K562 (cell line): ENCODE measurements around the gene HMGXB3. TPM values are rescaled to one million over a fixed set of nuclear protein-coding genes. Genes with fewer than 3 reads are reported as not detected.

Experiments used
- ATAC-seq: fragments of 200-7000 bp; cut with Tn5 transposase; 3 replicates; pipeline ENCODE4 v1.9.1; 2020; ENCODE audit warnings: moderate library complexity
- BruUV-seq: library from RNA; stranded (reverse); fragments of 400-500 nt; replicated peaks from 2 replicates; lab custom pipeline; 2021; lab: Mats Ljungman, UMichigan
- CTCF ChIA-PET: fragments of 300-600 bp; formaldehyde crosslinking; extraction: SDS; loops from one replicate; lab custom pipeline; 2021; ENCODE audit warnings: low intra/inter-chr PET ratio; lab: Yijun Ruan, JAX
- POLR2A ChIA-PET: fragments of 300-600, 350-650 bp; sonication (Branson Sonifier 250); formaldehyde crosslinking; extraction: SDS; loops from one replicate; lab custom pipeline; 2021; ENCODE audit warnings: antibody characterized with exemption, inconsistent platforms; lab: Yijun Ruan, JAX
- DNase-seq, 4 experiments: peaks; one replicate each; pipeline versions ENCODE4 v3.0.0 to v3.0.0-alpha.2; 2011 to 2018; ENCODE audit warnings: low spot score in 3 of 4, mixed read lengths in 3 of 4; ENCODE audit errors: extremely low read depth in 1 of 4
- FAIRE-seq: peaks from 2 replicates; lab custom pipeline; 2011; peaks lifted over from hg19 to GRCh38; lab: Jason Lieb, UNC
- H2AFZ ChIP-seq: 2 replicates; pipeline ENCODE4 v1.6.0; 2011; ENCODE audit warnings: low read depth, low read length, control low read depth, inconsistent platforms
- H3K27ac ChIP-seq: fragments of 200-600 bp; 3 replicates; pipeline ENCODE4 v1.8.0; 2011; ENCODE audit warnings: low read depth, mild to moderate bottlenecking, control low read depth, inconsistent platforms, low read length, moderate library complexity, mixed read lengths; ENCODE audit errors: extremely low read depth
- H3K27me3 ChIP-seq, 2 experiments: fragments of 300-600 bp in 1 of 2; 2 replicates in 1 of 2; 3 replicates in 1 of 2; pipeline versions ENCODE4 v1.6.0 to v1.8.0; 2011; ENCODE audit warnings: inconsistent platforms in 2 of 2, low read length in 2 of 2, mild to moderate bottlenecking in 1 of 2, mixed read lengths in 1 of 2, moderate library complexity in 1 of 2; ENCODE audit not compliant: control insufficient read depth in 2 of 2, insufficient read depth in 2 of 2
- H3K36me3 ChIP-seq: fragments of 300-600 bp; 3 replicates; pipeline ENCODE4 v1.8.0; 2011; ENCODE audit warnings: mild to moderate bottlenecking, low read length, inconsistent platforms; ENCODE audit not compliant: control insufficient read depth, insufficient read depth
- H3K4me1 ChIP-seq, 2 experiments: fragments of 200-600 bp in 1 of 2; replicated peaks in 1 of 2; 2 replicates in 1 of 2; 3 replicates in 1 of 2; pipeline versions ENCODE4 v1.5.1 to v1.8.0; 2011; ENCODE audit warnings: inconsistent platforms in 2 of 2, low read length in 2 of 2, mild to moderate bottlenecking in 1 of 2, mixed read lengths in 1 of 2, moderate library complexity in 1 of 2; ENCODE audit not compliant: control insufficient read depth in 2 of 2, insufficient read depth in 2 of 2
- H3K4me2 ChIP-seq: 2 replicates; pipeline ENCODE4 v1.6.1; 2011; ENCODE audit warnings: low read length, control low read depth, inconsistent platforms, mixed read lengths; ENCODE audit not compliant: insufficient read depth
- H3K4me3 ChIP-seq: fragments of 200-600 bp; sonication (generic), shearing (Covaris generic); 2 replicates; pipeline ENCODE4 v1.5.1; 2016; ENCODE audit warnings: control low read depth, inconsistent platforms
- H3K79me2 ChIP-seq: fragments of 200-600 bp; 3 replicates; pipeline ENCODE4 v1.8.0; 2011; ENCODE audit warnings: low read length, inconsistent platforms; ENCODE audit not compliant: control insufficient read depth, insufficient read depth
- H3K9ac ChIP-seq, 2 experiments: 2 replicates each; pipeline versions ENCODE4 v1.6.0 to v1.6.1; 2011; ENCODE audit warnings: low read depth in 2 of 2, low read length in 2 of 2, control low read depth in 1 of 2, inconsistent platforms in 1 of 2, mild to moderate bottlenecking in 1 of 2, mixed read lengths in 1 of 2; ENCODE audit not compliant: insufficient read depth in 1 of 2
- H3K9me1 ChIP-seq: one replicate; pipeline ENCODE4 v1.6.0; 2011; ENCODE audit warnings: inconsistent platforms, mild to moderate bottlenecking, low read length, moderate library complexity; ENCODE audit not compliant: control insufficient read depth, insufficient read depth
- H3K9me3 ChIP-seq: replicated peaks from 2 replicates; pipeline ENCODE4 v1.5.1; 2011; ENCODE audit warnings: low read depth, low read length, inconsistent platforms; ENCODE audit not compliant: control insufficient read depth, insufficient read depth
- H4K20me1 ChIP-seq: replicated peaks from 2 replicates; pipeline ENCODE4 v1.6.1; 2011; ENCODE audit warnings: low read length, inconsistent platforms, mixed read lengths; ENCODE audit not compliant: control insufficient read depth, insufficient read depth
- C11orf30 ChIP-seq: fragments of 450-650 bp; IDR thresholded peaks from 2 replicates; pipeline ENCODE4 v1.6.1; 2016; ENCODE audit warnings: low read depth, mild to moderate bottlenecking
- ETV1 ChIP-seq: fragments of 450-650 bp; conservative IDR thresholded peaks from 2 replicates; pipeline ENCODE4 v1.6.1; 2016; ENCODE audit warnings: missing genetic modification characterization, control low read depth, low read depth, missing compliant biosample characterization
- FOXJ3 ChIP-seq: sonication (generic); formaldehyde crosslinking; IDR thresholded peaks from 2 replicates; pipeline ENCODE4 v1.4.0; 2020; ENCODE audit warnings: mild to moderate bottlenecking, missing genetic modification reagents
- FOXK1 ChIP-seq: sonication (generic); formaldehyde crosslinking; IDR thresholded peaks from 2 replicates; pipeline ENCODE4 v1.8.0; 2022; ENCODE audit warnings: missing genetic modification reagents, mild to moderate bottlenecking, borderline replicate concordance
- GATAD2A ChIP-seq: fragments of 450-650 bp; IDR thresholded peaks from 2 replicates; pipeline ENCODE4 v1.6.1; 2017
- MEF2D ChIP-seq: conservative IDR thresholded peaks from 2 replicates; pipeline ENCODE4 v1.6.1; 2016; ENCODE audit warnings: low read depth, missing genetic modification characterization, missing compliant biosample characterization
- MEIS2 ChIP-seq: fragments of 450-650 bp; IDR thresholded peaks from 2 replicates; pipeline ENCODE4 v1.6.1; 2014; ENCODE audit warnings: mild to moderate bottlenecking; ENCODE audit not compliant: partially characterized antibody
- MTA2 ChIP-seq: fragments of 450-650 bp; IDR thresholded peaks from 2 replicates; pipeline ENCODE4 v1.6.1; 2016; ENCODE audit warnings: low read depth
- MYNN ChIP-seq, 2 experiments: sonication (generic); formaldehyde crosslinking in 1 of 2; IDR thresholded peaks; 2 replicates each; pipeline versions ENCODE4 v1.5.0 to v1.6.1; 2016 to 2020; ENCODE audit warnings: antibody characterized with exemption in 1 of 2, missing genetic modification reagents in 1 of 2
- POLR2A ChIP-seq: fragments of 450-650 bp; conservative IDR thresholded peaks from 2 replicates; pipeline ENCODE4 v1.6.1; 2016
- RHOXF2B ChIP-seq: fragments of 250-450 bp; sonication (Bioruptor Pico); conservative IDR thresholded peaks from 2 replicates; pipeline ENCODE4 v1.5.1; 2021
- SOX6 ChIP-seq: fragments of 450-650 bp; IDR thresholded peaks from 2 replicates; pipeline ENCODE4 v1.6.1; 2014; ENCODE audit warnings: mild to moderate bottlenecking
- SPI1 ChIP-seq: IDR thresholded peaks from 2 replicates; pipeline ENCODE4 v1.6.1; 2011; ENCODE audit warnings: low read depth, low read length, control low read depth, borderline replicate concordance
- TGIF2 ChIP-seq: sonication (generic); formaldehyde crosslinking; IDR thresholded peaks from 2 replicates; pipeline ENCODE4 v1.8.1; 2022; ENCODE audit warnings: mild to moderate bottlenecking, missing genetic modification reagents, moderate library complexity
- ZNF253 ChIP-seq: fragments of 250-450 bp; sonication (Bioruptor Pico); conservative IDR thresholded peaks from 2 replicates; pipeline ENCODE4 v1.6.1; 2021; ENCODE audit warnings: mild to moderate bottlenecking
- ZNF507 ChIP-seq: conservative IDR thresholded peaks from 2 replicates; pipeline ENCODE4 v1.6.1; 2017; ENCODE audit warnings: missing genetic modification characterization, missing compliant biosample characterization
- ZNF586 ChIP-seq: fragments of 450-650 bp; formaldehyde crosslinking; conservative IDR thresholded peaks from 2 replicates; pipeline ENCODE4 v1.4.0; 2020; ENCODE audit warnings: mild to moderate bottlenecking, moderate library complexity
- ZNF79 ChIP-seq: fragments of 250-450 bp; sonication (Bioruptor Pico); IDR thresholded peaks from 2 replicates; pipeline ENCODE4 v1.4.0; 2020; ENCODE audit warnings: low read depth, mild to moderate bottlenecking, moderate library complexity
- WGBS: fragments of 100-300 bp; shearing (Covaris generic); methylation state at CpG from one replicate; pipeline ENCODE4 v1.1.6; 2016; ENCODE audit warnings: low coverage, mixed read lengths; ENCODE audit not compliant: insufficient coverage; ENCODE audit errors: missing lambda C conversion rate; 5-methylcytosine and 5-hydroxymethylcytosine counted together
- in situ Hi-C: fragments of 300-500 bp; cut with MboI; formaldehyde crosslinking; loops from 4 replicates; pipeline ENCODE4 v1.15.0; 2018; ENCODE audit warnings: inconsistent platforms, mixed read lengths
- intact Hi-C: fragments of 100-400 bp; cut with micrococcal nuclease; formaldehyde crosslinking; loops from 2 replicates; pipeline ENCODE4 v1.14.2; 2022
- polyA plus RNA-seq, 8 experiments: library from polyadenylated mRNA; depleted of rRNA in 4 of 8; stranded (reverse) in 5 of 8; unstranded in 3 of 8; fragments of >200 nt; fragmentation: Nextera tagmentation in 2 of 8; fragmentation: Illumina TruSeq in 1 of 8; extraction: Ambion mirVana in 2 of 8; extraction: Trizol in 1 of 8; gene quantifications; 2 replicates each; pipeline versions ENCODE4 v1.2.1 to v1.2.3, GENCODE V29; 2011 to 2014; ENCODE audit warnings: inconsistent platforms in 1 of 8, missing spikeins in 1 of 8
- total RNA-seq, 7 experiments: library from RNA; depleted of rRNA in 6 of 7; stranded (reverse); fragments of >200 nt in 6 of 7; fragmentation: Illumina TruSeq in 2 of 7; extraction: Trizol in 2 of 7; gene quantifications; 2 replicates each; pipeline versions ENCODE4 v1.2.1 to v1.2.3, GENCODE V29; 2011 to 2021; ENCODE audit warnings: low replicate concordance in 1 of 7
- TF ChIP-seq, protein P1 (sequence below): fragments of 250-450 bp; sonication (Bioruptor Pico); IDR thresholded peaks from 2 replicates; pipeline ENCODE4 v1.8.0; 2022; ENCODE audit warnings: moderate library complexity, mild to moderate bottlenecking, inconsistent platforms
- TF ChIP-seq, protein P2 (sequence below): fragments of 200-800 bp; sonication (Bioruptor generic); IDR thresholded peaks from 2 replicates; pipeline ENCODE4 v1.6.1; 2017; ENCODE audit warnings: missing genetic modification characterization, missing compliant biosample characterization
- TF ChIP-seq, protein P3 (sequence below): fragments of 450-650 bp; formaldehyde crosslinking; IDR thresholded peaks from 2 replicates; pipeline ENCODE4 v1.4.0; 2020; ENCODE audit warnings: mild to moderate bottlenecking, moderate library complexity

The HMGXB3 gene
- total and polyA plus RNA-seq, 9 of the 15 experiments (the other 6 are each of a cell fraction or from before 2014, with no cell fraction given) = 1.8 to 44.1 (median 32.2) TPM

DNA sequence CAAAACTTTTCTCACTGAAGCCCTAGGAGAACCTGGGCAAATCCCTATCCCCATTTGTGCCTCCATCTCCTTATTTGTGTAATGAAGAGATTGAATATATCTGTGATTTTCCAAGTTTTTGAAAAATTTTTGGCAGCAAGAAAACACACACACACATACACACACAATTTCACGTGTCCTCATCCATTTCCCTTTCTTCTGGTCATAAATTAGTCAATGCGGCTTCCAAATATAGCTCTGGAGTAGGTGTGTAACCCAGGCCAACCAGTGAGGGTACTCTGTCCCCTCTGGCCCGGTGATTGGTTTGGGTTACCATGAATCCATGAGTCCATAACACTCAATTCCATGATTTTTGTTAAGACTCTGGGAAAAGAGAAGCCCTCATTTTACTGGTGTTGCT, 73.1 kb downstream of the HMGXB3 start:
- Histone ChIP-seq H3K27me3 (peaks cover 12 to 51% of the 10 kb centered on the region in 2 experiments), H3K9me1 (no peaks in the 10 kb centered on the region), H3K36me3 (no peaks in the 10 kb centered on the region), H3K4me1 (peaks cover 0 to 3% of the 10 kb centered on the region in 2 experiments; a peak in 2 of 5 replicates), H3K79me2 (no peaks in the 10 kb centered on the region), H3K27ac (no peak overlapping the region), H3K9me3 (no peaks in the 10 kb centered on the region), H4K20me1 (no peaks in the 10 kb centered on the region), H3K4me3 (no peak overlapping the region), H3K4me2 (no peak overlapping the region), H3K9ac (no peak overlapping the region), H2AFZ (no peak overlapping the region)
- in situ Hi-C loops (no loop called here), intact Hi-C loops (loop anchor here (10.0 kb wide), 1 partner anchor 51 kb away; no protein-coding TSS in a partner anchor)
- no TSS peak for BruUV-seq
- FAIRE-seq = no peak
- WGBS = 2% methylated on average over 3 of the region's 3 CpGs
- ChIA-PET CTCF (no interaction called here), POLR2A (interaction anchor here (0.7 to 1.8 kb wide), 2 partner anchors 10 to 51 kb away, joined by 4 to 6 read pairs; no protein-coding TSS in a partner anchor)
- DNase-seq = no peak
- no peak for ATAC-seq
- TF ChIP-seq MYNN (IDR thresholded peaks at IDR 0.05) = no peak
- no peak for TF ChIP-seq MYNN (CRISPR knock-in tag; IDR thresholded peaks at IDR 0.05)
- no peak for TF ChIP-seq MTA2
- TF ChIP-seq FOXJ3 = no peak
- no peak for TF ChIP-seq RHOXF2B (CRISPR knock-in tag)
- TF ChIP-seq POLR2A = no peak
- TF ChIP-seq, protein P1, sequence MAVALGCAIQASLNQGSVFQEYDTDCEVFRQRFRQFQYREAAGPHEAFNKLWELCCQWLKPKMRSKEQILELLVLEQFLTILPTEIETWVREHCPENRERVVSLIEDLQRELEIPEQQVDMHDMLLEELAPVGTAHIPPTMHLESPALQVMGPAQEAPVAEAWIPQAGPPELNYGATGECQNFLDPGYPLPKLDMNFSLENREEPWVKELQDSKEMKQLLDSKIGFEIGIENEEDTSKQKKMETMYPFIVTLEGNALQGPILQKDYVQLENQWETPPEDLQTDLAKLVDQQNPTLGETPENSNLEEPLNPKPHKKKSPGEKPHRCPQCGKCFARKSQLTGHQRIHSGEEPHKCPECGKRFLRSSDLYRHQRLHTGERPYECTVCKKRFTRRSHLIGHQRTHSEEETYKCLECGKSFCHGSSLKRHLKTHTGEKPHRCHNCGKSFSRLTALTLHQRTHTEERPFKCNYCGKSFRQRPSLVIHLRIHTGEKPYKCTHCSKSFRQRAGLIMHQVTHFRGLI (CRISPR knock-in tag) = no peak
- TF ChIP-seq ZNF253 (CRISPR knock-in tag) = no peak
- no peak for TF ChIP-seq ZNF586 (CRISPR knock-in tag)
- no peak for TF ChIP-seq ETV1 (tag)
- TF ChIP-seq, protein P2, sequence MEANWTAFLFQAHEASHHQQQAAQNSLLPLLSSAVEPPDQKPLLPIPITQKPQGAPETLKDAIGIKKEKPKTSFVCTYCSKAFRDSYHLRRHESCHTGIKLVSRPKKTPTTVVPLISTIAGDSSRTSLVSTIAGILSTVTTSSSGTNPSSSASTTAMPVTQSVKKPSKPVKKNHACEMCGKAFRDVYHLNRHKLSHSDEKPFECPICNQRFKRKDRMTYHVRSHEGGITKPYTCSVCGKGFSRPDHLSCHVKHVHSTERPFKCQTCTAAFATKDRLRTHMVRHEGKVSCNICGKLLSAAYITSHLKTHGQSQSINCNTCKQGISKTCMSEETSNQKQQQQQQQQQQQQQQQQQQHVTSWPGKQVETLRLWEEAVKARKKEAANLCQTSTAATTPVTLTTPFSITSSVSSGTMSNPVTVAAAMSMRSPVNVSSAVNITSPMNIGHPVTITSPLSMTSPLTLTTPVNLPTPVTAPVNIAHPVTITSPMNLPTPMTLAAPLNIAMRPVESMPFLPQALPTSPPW (CRISPR knock-in tag) = no peak
- TF ChIP-seq C11orf30 = no peak
- TF ChIP-seq MEF2D (tag) = peak; percentile 72
- TF ChIP-seq TGIF2 = no peak
- no peak for TF ChIP-seq GATAD2A
- TF ChIP-seq, protein P3, sequence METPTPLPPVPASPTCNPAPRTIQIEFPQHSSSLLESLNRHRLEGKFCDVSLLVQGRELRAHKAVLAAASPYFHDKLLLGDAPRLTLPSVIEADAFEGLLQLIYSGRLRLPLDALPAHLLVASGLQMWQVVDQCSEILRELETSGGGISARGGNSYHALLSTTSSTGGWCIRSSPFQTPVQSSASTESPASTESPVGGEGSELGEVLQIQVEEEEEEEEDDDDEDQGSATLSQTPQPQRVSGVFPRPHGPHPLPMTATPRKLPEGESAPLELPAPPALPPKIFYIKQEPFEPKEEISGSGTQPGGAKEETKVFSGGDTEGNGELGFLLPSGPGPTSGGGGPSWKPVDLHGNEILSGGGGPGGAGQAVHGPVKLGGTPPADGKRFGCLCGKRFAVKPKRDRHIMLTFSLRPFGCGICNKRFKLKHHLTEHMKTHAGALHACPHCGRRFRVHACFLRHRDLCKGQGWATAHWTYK = no peak
- TF ChIP-seq FOXK1 (CRISPR knock-in tag) = no peak
- no peak for TF ChIP-seq SPI1
- TF ChIP-seq ZNF507 (tag) = no peak
- no peak for TF ChIP-seq SOX6
- TF ChIP-seq ZNF79 (CRISPR knock-in tag) = no peak
- peak; percentile 83 for TF ChIP-seq MEIS2
